Stimulated activated naive CD8-positive, alpha-beta T cell treated with anti-CD3 and anti-CD28 coated beads, Interleukin-15, amount 100 ng/mL, for 72 hours (primary cell): ENCODE results near the gene ANAPC15.
A peak's percentile ranks its signal among the peaks of the same experiment; 100 is the strongest.

ENCODE experiments used
- ATAC-seq: fragments of 150-1000 bp; cut with Tn5 transposase; 2 replicates; pipeline ENCODE4 v1.10.0; 2021; ENCODE audit warnings: mild to moderate bottlenecking, moderate library complexity
- DNase-seq, 2 donors: peaks; one replicate each; pipeline ENCODE4 v3.0.0; 2021 to 2022
- H3K27ac Mint-ChIP-seq, 2 donors: one replicate each; pipeline ENCODE4 v1.8.0; 2022; ENCODE audit warnings: mild to moderate bottlenecking in 2 of 2, mixed read lengths in 2 of 2, moderate library complexity in 2 of 2
- H3K27me3 Mint-ChIP-seq: one replicate; pipeline ENCODE4 v1.8.0; 2022; ENCODE audit warnings: mixed read lengths
- H3K4me1 Mint-ChIP-seq: one replicate; pipeline ENCODE4 v1.8.0; 2022; ENCODE audit warnings: mild to moderate bottlenecking, mixed read lengths
- H3K4me3 Mint-ChIP-seq, 2 donors: one replicate each; pipeline ENCODE4 v1.8.0; 2022; ENCODE audit warnings: mild to moderate bottlenecking in 2 of 2, mixed read lengths in 2 of 2, moderate library complexity in 1 of 2
- H3K9me3 Mint-ChIP-seq, 2 donors: one replicate each; pipeline ENCODE4 v1.8.0; 2022; ENCODE audit warnings: mixed read lengths in 2 of 2

ANAPC15 gene

GRCh38 chr11:72111300-72112142 lies 974 bp downstream of the ANAPC15 start:
- Mint-ChIP-seq H3K4me3 (peak overlapping the region; percentile 88 to 96), H3K27ac (peak overlapping the region; percentile 98 to 100), H3K27me3 (no peaks in the 10 kb centered on the region), H3K4me1 (peaks cover 17% of the 10 kb centered on the region), H3K9me3 (peaks cover 0 to 6% of the 10 kb centered on the region in 2 donors)
- no peak for DNase-seq
- peak; percentile 3 for ATAC-seq

GRCh38 chr11:72105888-72106287 lies 6.6 kb downstream of the ANAPC15 start, which contains the start of gene TOMT:
TSS of gene TOMT (plus strand) at chr11:72105924. CDS start at chr11:72105952, 28 bp downstream.
- peaks cover 33% of the 10 kb centered on the region for H3K4me1 Mint-ChIP-seq
- no peak within 1 kb of the TSS for H3K4me3 Mint-ChIP-seq
- H3K27ac Mint-ChIP-seq: peak within 1 kb of the TSS in 1 of 2 donors; percentile 42
- no peak for ATAC-seq
- no peaks in the 10 kb centered on the region for H3K27me3 Mint-ChIP-seq
- no peak for DNase-seq
- H3K9me3 Mint-ChIP-seq: no peaks in the 10 kb centered on the region

- DNase-seq (no peak), ATAC-seq (no peak)
- H3K4me3 Mint-ChIP-seq: peak overlapping the region; percentile 92 to 93
- peaks cover 45% of the 10 kb centered on the region for H3K4me1 Mint-ChIP-seq
- H3K9me3 Mint-ChIP-seq: no peaks in the 10 kb centered on the region
- H3K27me3 Mint-ChIP-seq: no peaks in the 10 kb centered on the region
- H3K27ac Mint-ChIP-seq: peak overlapping the region; percentile 95
These were observed 8.7 kb downstream of the ANAPC15 start for GRCh38 chr11:72103754-72104167.

- ATAC-seq: peak; percentile 97
- peak within 1 kb of the TSS; percentile 95 for H3K27ac Mint-ChIP-seq
- no peaks in the 10 kb centered on the region for H3K27me3 Mint-ChIP-seq
- peak; percentile 96 to 98 for DNase-seq
- peak within 1 kb of the TSS; percentile 92 to 93 for H3K4me3 Mint-ChIP-seq
- H3K4me1 Mint-ChIP-seq: peaks cover 45% of the 10 kb centered on the region
- H3K9me3 Mint-ChIP-seq: no peaks in the 10 kb centered on the region
These were observed 9.3 kb downstream of the ANAPC15 start, which contains the start of gene LAMTOR1 for GRCh38 chr11:72102946-72103753. TSS of gene LAMTOR1 (minus strand) at chr11:72103297. CDS start at chr11:72103224, 73 bp downstream.

GRCh38 chr11:72102631-72102945 lies 9.9 kb downstream of the ANAPC15 start:
- H3K4me1 Mint-ChIP-seq: peaks cover 45% of the 10 kb centered on the region

GRCh38 chr11:72102162-72102561 lies 10.3 kb downstream of the ANAPC15 start:
- Mint-ChIP-seq H3K27ac (peak overlapping the region; percentile 95), H3K4me1 (peaks cover 45% of the 10 kb centered on the region), H3K27me3 (no peaks in the 10 kb centered on the region), H3K4me3 (peak overlapping the region; percentile 92 to 93), H3K9me3 (no peaks in the 10 kb centered on the region)
- no peak for ATAC-seq
- DNase-seq: no peak

More at GRCh38 chr11:72102631-72102945, 9.9 kb downstream of the ANAPC15 start:
- no peak for DNase-seq
- Mint-ChIP-seq H3K4me3 (peak overlapping the region; percentile 92 to 93), H3K27ac (peak overlapping the region; percentile 95), H3K27me3 (no peaks in the 10 kb centered on the region), H3K9me3 (no peaks in the 10 kb centered on the region)
- no peak for ATAC-seq

- ATAC-seq: no peak
- no peak for DNase-seq
- H3K4me1 Mint-ChIP-seq: peaks cover 45% of the 10 kb centered on the region
- H3K27me3 Mint-ChIP-seq: no peaks in the 10 kb centered on the region
- no peak overlapping the region for H3K4me3 Mint-ChIP-seq
- no peaks in the 10 kb centered on the region for H3K9me3 Mint-ChIP-seq
- H3K27ac Mint-ChIP-seq: peak overlapping the region; percentile 76 to 87
These were observed 12.0 kb downstream of the ANAPC15 start for GRCh38 chr11:72100462-72100861.

- ATAC-seq: no peak
- Mint-ChIP-seq H3K9me3 (no peaks in the 10 kb centered on the region), H3K27me3 (no peaks in the 10 kb centered on the region), H3K4me3 (no peak overlapping the region), H3K4me1 (peaks cover 45% of the 10 kb centered on the region), H3K27ac (no peak overlapping the region)
- DNase-seq: no peak
These were observed 12.5 kb downstream of the ANAPC15 start for GRCh38 chr11:72100009-72100408.

- Mint-ChIP-seq H3K4me3 (no peak overlapping the region), H3K27me3 (no peaks in the 10 kb centered on the region), H3K9me3 (no peaks in the 10 kb centered on the region), H3K4me1 (peaks cover 37% of the 10 kb centered on the region), H3K27ac (peak overlapping the region; percentile 78 to 81)
- DNase-seq (no peak), ATAC-seq (no peak)
These were observed 13.8 kb downstream of the ANAPC15 start for GRCh38 chr11:72098741-72099140.

- peak; percentile 48 to 65 for DNase-seq
- Mint-ChIP-seq H3K9me3 (no peaks in the 10 kb centered on the region), H3K27me3 (no peaks in the 10 kb centered on the region), H3K4me1 (peaks cover 10% of the 10 kb centered on the region), H3K4me3 (no peak overlapping the region), H3K27ac (no peak overlapping the region)
- peak; percentile 89 for ATAC-seq
These were observed 21.2 kb downstream of the ANAPC15 start for GRCh38 chr11:72091292-72091691.

GRCh38 chr11:72088076-72088808 lies 24.3 kb downstream of the ANAPC15 start:
- no peak for DNase-seq
- Mint-ChIP-seq H3K4me3 (no peak overlapping the region), H3K9me3 (no peaks in the 10 kb centered on the region), H3K27ac (peak overlapping the region in 1 of 2 donors; percentile 15), H3K27me3 (no peaks in the 10 kb centered on the region), H3K4me1 (peaks cover 16% of the 10 kb centered on the region)
- peak; percentile 53 for ATAC-seq

GRCh38 chr11:72085621-72086351 lies 26.7 kb downstream of the ANAPC15 start:
- Mint-ChIP-seq H3K27me3 (no peaks in the 10 kb centered on the region), H3K27ac (no peak overlapping the region), H3K4me1 (peaks cover 26% of the 10 kb centered on the region), H3K4me3 (no peak overlapping the region), H3K9me3 (no peaks in the 10 kb centered on the region)
- DNase-seq (no peak), ATAC-seq (no peak)

- ATAC-seq (no peak), DNase-seq (no peak)
- Mint-ChIP-seq H3K9me3 (no peaks in the 10 kb centered on the region), H3K27me3 (no peaks in the 10 kb centered on the region), H3K4me3 (no peak overlapping the region), H3K27ac (no peak overlapping the region), H3K4me1 (peaks cover 34% of the 10 kb centered on the region)
These were observed 27.5 kb downstream of the ANAPC15 start for GRCh38 chr11:72084965-72085364.

- no peaks in the 10 kb centered on the region for H3K9me3 Mint-ChIP-seq
These were observed 28.4 kb downstream of the ANAPC15 start for GRCh38 chr11:72084076-72084475.

GRCh38 chr11:72083414-72083813 lies 29.1 kb downstream of the ANAPC15 start:
- Mint-ChIP-seq H3K27me3 (no peaks in the 10 kb centered on the region), H3K27ac (no peak overlapping the region), H3K4me3 (no peak overlapping the region), H3K4me1 (peaks cover 50% of the 10 kb centered on the region), H3K9me3 (no peaks in the 10 kb centered on the region)
- no peak for DNase-seq
- ATAC-seq: no peak

More at GRCh38 chr11:72084076-72084475, 28.4 kb downstream of the ANAPC15 start:
- H3K4me1 Mint-ChIP-seq: peaks cover 43% of the 10 kb centered on the region
- no peak overlapping the region for H3K4me3 Mint-ChIP-seq
- DNase-seq (no peak), ATAC-seq (no peak)
- no peaks in the 10 kb centered on the region for H3K27me3 Mint-ChIP-seq
- no peak overlapping the region for H3K27ac Mint-ChIP-seq
